ENCODE results near the gene TNF.

The TNF gene

DNA sequence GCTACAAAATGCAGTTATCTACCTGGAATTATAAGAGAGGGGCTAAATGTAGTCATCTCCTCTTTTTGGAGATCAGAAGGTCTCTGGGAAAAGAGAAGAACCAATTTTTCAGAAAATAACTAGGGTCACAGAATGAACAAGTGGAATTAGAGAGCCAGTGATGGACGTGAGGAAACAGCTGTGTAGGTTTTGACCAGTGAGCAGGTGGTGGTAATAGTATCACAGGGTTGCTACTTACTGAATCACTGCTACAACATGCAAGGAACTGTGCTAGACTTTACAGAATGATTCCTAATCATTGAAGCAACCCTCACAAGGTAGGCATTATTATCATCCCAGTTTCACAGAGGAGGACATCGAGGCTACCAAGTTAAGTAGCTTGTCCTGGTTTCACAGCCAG is 30.7 kb upstream of the TNF start:
- DNase-seq = no peak

DNA sequence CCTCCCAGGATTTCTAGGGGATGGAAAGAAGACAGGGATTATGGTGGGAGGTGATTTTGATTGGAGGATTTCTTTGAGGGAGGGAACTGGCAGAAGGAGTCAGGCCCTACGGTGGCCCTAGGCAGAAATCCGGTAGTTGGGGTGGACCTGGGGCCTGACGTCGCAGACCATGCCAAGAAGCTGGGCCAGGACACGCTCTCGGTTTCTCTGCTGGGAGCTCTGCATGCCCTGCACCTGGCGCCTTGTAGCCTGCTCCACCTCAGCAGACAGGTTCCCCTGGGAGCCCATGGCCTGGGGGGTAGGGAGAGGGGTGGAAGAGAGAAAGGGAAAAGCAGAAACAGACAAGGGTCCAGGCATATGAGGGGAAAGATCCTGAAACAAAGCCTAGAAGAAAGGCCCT is 30.1 kb upstream of the TNF start:
- DNase-seq = no peak

DNA sequence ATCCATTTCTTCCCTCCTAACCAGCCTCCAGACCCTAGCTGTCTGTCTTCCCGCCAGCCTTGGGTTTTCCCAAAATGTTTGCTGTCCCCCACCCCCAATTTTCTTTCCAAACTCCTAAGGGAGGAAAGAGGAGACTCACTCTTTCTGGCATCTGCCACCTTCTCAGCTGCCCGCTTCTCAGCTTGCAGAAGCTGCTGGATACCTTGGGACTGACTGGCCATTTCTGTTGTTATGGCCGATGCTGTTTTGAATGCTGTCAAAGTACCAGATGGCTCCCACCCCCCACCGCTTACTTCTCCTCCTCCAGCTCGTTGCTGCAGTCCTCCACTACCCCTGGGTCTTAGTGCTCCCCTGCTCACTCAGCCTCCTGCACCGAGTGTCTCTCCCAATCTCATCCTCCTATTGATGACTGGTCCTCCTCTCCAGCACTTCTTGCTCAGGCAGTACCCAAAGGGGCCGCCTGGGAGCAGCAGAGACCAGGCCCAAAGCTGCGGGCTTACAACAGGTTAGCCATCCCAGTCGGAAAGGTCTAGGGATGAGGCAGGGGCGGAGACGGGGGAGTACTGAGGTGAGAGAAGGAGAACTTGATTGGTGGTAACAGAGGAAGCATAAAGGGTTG is 28.9 kb upstream of the TNF start, which contains the start of gene ATP6V1G2:
Gene ATP6V1G2, minus strand, starts transcription at position 270 of the 619 bp plus-strand sequence. Its CDS starts 49 bp downstream, at position 221.
- peak; percentile 88 to 95 for DNase-seq

DNA sequence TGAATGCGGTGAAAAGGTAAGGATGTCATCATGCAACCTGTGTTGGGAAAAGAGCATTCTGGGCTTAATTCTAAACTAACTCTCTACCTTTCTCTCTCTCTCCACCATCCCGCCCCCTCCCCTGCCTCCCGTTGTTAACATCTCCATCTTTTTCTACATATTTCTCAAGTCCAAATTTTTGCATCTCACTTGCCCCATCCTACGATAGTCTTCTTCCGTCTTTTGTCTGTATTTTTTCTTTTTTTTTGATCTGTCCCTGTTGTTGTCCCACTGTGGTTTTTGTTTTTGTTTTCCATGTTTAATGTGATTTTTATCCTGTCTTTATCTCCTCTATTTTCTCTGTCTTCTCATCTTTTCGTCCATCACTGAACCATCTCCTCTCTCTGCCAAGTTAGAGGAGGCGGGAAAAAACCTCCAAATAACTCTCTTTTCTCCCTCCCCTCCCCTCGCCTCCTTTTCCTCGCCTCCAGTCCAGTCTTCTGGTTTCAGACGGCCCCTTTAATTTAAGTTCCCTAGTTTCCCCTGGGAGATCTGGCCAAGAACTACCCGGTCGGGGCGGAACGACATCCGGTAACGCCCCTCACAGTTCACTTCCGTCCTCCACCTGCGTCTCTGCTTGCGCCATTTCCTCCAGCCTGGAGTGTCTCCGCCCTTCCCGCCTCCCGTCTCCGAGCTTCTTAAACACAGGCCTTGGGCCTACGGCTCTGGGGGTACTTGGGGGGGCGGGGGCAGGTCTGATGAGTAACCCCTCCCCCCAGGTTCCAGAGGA is 28.2 kb upstream of the TNF start, which contains the start of gene NFKBIL1:
Gene NFKBIL1, plus strand, starts transcription at position 651 of the 769 bp plus-strand sequence. Its CDS starts 87 bp downstream, at position 738.
- peak; percentile 95 to 99 for DNase-seq

DNA sequence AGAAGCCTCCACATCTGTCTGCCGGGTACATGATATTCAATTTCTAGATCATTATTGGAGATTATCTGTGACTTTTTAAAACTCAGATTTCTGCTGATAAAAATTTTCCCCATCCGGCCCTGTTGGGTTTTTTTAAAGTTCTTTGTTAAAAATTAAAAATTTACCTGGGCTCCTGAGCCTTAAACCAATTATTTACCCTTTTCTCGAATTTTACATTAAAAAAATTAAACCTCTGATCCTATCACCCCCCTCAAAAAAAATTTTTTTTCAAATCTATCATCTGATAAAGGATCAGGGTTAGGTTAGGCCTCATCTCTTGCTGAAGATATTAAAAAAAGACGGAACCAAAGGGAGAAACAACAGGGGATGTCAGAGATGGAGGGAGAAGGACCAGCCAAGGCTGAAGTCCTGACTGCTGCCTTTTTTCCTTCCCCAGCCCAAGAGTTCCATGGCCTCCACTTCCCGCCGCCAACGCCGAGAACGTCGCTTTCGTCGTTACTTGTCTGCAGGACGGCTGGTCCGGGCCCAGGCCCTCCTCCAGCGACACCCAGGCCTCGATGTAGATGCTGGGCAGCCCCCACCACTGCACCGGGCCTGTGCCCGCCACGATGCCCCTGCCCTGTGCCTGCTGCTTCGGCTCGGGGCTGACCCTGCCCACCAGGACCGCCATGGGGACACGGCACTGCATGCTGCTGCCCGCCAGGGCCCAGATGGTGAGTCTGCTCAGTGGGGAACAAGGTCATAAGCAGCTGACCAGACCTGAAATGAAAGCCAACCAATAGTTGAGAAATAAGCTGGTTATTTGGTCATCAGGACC is 27.4 kb upstream of the TNF start:
- DNase-seq = no peak

DNA sequence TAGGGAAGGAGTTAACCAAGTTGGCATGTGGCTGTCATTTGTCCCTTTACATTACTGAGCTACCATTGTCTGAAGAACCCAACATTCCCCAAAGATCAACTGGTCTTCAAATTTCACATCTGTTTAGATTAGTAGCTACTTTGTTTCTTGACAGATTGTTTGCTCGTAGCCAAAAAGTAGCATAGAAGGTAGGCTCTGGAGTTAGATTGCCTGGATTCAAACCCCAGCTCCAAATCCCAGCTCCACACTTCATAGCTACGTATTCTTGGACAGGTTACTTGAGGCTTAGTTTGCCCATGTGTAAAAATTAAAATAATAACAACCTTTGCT is 26.9 kb upstream of the TNF start:
- no peak for DNase-seq

DNA sequence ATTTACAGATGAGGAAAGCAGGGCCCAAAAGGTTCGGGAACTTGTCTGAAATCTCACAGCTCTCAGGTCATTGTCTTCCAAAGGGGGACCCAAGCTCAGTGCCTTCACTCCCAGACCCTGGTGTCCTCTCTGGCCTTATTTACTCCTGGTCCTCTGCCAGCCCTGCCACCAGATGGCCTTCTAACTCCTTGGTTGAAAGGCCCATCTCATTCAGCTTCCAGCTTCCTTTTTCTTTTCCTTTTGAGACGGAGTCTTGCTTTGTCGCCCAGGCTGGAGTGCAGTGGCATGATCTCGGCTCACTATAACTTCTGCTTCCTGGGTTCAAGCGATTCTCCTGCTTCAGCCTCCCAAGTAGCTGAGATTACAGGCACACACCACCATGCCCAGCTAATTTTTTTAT is 24.0 kb upstream of the TNF start:
- peak in 1 of 2 donors; percentile 29 for DNase-seq

DNA sequence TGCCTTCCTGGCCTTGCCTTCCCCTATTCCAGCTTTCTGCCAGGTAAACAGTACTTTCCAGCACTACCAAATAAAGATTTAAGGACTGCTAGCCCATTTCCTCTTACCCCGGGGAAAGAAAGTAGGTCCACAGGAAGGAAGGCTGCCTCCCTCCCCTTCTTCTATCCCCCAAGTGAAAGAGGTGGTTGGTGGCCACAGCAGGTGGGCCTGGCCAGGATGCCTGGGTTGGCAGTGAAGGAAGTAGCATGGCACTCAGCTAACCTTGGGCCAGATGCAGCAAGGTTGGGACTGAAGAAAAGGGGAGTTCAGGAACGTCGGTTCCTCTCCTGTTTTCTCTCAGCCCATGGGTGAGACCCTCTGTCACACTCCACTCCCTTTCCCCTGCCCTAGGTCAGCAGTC is 19.1 kb upstream of the TNF start:
- DNase-seq = no peak

DNA sequence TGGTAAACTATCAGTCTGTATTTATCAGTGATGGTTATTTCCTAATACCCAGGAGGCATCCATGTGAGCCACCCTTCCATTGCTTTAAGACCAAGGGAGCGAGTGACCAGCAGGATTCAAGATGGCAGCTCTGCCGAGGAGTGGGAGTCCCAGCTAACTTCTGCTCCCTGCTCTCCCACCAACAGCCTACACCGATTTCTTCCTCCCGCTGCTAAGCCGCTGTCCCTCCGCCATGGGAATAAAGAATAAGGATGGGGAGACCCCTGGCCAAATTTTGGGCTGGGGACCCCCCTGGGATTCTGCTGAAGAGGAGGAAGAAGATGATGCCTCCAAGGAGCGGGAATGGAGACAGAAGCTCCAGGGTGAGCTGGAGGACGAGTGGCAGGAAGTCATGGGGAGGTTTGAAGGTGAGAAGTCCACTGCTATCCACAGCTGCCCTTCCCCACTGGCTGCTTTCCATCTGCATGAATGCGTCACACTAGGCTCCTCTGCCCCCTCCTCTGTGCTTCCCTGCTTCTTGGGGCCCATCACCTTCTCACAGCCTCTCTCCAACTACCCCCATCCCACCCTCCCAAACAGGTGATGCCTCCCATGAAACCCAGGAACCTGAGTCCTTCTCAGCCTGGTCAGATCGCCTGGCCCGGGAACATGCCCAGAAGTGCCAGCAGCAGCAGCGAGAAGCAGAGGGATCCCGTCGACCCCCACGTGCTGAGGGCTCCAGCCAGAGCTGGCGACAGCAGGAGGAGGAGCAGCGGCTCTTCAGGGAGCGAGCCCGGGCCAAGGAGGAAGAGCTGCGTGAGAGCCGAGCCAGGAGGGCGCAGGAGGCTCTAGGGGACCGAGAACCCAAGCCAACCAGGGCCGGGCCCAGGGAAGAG is 17.7 kb upstream of the TNF start:
- DNase-seq = no peak

DNA sequence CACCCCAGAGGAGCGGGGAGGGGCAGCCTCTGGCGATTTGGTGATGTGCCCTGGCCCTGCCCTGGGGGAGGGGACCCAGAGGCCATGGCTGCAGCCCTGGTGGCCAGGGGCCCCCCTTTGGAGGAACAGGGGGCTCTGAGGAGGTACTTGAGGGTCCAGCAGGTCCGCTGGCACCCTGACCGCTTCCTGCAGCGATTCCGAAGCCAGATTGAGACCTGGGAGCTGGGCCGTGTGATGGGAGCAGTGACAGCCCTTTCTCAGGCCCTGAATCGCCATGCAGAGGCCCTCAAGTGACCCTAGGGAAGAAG is 17.1 kb upstream of the TNF start:
- no peak for DNase-seq

DNA sequence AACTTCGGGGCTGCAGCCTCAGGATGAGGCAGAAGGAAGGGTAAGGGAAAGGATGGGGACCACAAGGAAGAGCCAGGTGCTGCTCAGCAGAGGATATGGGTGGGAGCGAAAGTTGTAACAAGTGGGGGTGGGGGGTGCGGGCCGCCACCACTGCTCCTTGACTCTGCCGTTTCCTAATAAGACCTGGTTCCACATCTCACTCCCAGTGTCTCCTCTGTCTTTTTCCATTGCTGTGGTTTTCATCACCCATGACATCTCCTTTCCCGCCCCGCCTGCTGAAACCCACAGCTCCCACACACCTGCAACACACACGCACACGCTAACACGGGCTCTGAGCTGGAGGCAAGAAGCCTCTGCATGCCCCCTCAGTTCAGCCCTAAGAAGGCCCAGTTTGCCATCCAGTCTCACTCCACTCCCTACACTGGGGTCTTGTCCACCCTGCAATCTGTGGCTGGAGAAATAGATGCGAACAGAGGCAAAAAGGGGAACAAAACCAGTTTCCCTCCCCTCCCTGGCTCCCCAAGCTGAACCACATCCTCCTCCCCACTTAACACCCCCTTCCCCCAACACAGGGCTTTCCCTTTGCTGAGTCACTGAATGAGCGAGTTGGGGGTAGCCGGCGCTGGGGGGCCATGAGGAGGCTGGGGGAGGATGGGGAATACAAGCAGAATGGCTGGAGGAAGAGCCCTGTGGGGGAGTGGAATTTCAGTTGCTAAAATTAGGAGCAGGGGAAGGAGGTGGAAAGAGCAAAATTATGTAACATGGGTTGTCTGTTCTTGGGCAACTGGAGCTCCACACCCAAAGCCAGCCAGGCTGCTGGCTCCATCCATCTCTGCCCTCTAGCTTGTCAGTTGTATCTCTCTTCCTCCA is 16.5 kb upstream of the TNF start:
- DNase-seq = peak in 1 of 2 donors; percentile 68

DNA sequence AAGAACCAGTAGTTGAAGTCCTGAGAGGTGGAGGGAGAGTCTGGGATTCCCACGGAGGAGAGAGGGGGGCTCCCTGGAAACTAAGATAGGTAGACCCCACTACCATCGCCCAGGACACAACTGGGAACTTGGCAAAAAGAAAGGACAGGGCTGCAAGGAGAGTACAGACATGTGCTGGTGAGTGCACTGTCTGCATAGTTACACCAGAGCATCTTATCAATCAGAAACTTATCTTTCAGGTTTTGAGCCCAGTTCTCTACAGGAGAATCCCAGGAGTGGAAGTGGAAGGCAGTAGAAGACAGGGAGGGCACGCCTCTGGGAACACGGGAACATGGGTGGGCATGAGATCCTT is 15.8 kb upstream of the TNF start:
- DNase-seq = no peak

DNA sequence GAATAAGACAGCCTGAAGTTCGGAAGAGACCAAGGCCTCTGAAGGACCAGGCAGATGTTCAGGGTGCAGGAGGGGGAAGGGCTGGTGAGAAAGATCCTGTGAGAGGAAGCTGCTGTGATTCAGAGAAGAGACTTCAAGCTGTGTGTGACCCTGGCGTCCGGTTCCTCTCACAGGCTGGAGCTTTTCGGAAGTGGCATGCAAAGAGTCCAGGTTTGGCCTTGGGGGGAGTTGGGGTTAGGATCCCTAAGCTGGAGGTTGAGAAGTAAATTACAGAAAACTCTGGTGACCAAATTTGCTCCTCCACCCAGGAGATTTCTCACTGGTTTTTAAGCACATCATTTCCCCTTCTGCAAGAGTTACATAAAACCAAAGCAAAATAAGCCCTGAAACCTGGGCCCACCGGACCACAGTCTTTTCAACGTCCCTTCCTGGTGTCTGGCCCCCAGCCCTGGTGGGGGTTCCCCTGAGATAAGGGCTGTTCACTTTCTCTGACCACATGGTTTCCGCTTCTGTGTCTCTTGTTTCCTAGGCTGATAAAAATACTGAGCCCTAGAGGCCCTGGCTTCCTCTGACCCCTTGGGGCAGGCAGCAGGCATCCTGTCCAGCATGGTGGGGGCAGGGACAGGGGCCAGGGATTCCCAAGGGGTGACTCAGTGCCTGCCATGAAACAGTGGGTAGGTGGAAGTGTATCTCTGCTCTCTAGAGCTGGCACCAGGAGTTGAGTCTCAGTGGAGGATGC is 15.2 kb upstream of the TNF start:
- peak; percentile 15 to 31 for DNase-seq

DNA sequence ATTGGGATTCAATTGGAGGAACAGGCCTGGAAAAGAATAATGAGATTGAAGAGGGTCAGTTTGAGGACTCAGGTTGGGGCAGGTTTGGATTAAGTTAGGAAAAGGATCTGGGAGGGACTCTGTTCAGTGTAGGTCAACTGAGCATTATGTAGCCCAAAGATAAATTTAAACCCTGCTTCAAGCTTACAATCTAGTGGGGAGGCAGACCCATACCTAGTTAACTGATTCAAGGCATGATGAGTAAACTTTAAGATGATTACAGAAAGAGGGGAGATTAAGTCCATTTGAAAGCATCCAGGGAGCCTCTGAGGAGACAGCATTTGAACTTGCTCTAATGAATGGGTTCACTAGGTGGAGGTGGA is 14.7 kb upstream of the TNF start:
- DNase-seq = no peak

DNA sequence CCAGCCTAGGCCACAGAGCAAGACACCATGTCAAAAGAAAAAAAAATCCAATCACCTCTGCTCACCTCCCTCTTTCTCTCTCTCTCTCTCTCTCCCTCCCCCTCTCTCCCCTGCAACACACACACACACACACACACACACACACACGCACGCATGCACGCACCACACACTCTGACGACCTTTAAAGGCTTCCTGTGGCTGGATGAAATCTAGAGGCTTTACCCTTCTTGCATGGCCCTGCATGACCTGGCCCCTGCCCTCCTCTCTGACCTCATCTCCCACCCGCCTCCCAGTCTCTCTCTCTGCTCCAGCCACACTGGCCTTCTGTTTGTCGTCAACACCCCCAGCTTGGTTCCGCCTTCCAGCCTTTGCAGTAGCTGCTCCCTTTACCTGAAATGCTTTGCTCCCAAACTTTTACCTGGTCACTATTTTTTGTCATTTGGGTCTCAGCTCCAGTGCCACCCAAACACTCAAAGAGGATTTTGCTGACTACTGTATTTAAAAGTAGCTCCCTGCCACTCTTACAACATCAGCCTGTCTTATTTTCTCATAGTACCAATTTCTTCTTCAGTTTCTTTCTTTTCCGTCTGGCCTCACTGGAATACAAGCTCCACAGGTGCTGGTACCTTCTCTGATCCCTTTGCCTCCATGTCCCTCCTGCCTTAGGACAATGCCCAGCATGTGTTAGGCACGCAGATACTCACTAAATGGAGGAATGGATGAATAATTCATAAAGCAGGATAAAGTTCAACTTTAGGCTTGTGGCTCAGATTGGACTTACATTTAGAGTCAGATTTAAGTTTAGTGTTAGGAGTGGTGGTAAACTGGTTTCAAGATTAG is 7.6 kb upstream of the TNF start:
- DNase-seq = no peak

DNA sequence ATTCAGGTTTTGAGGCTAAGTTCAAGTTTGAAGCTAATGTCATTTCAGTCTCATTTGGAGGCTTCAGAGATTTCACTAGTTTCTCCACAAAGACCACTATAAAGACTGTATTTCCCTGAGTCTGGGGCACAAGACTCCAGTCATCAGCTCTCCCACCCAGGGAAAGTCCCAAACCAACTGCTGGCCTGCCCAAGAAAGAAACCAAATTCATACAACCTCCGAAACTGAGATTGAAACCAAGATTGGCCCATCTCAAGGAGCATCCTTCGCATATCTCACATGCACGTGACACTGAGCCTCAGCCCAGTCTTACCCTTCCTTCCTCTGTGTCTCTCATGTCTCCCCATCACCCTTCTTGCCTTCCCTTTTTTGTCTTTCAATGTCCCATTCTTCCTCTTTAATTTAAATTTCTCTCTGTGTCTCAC is 6.8 kb upstream of the TNF start:
- no peak for DNase-seq

DNA sequence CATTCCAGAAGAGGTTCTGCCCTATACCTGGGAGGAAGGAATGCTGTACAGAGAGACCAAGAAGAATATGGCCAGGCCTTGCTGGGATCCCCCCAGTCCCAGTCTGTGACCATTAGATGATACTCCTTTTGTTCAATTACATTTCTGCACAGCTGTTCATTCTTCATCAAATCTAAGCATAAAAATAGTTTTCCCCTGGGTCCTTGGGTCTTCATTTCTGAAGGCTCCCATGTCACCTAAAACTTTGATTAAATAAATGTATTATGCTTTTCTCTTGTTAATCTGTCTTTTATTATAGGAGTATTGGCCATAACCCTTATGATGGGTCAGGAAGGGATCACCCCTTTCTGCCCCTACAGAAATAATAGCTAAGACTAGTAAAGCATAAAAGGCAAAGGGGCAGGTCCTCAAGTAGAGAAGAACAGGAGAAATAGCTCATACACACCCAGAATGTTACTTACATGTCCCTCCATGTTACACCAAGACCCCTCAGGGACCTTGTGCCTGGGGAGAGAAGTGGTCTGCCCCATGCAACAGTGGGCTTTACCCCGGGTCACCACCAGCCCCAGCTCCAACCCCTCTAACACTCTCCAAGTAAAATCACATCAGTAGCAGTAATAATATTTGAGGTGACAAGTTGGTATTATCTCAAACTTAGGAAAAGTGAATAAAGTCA is 5.4 kb upstream of the TNF start:
- no peak for DNase-seq

DNA sequence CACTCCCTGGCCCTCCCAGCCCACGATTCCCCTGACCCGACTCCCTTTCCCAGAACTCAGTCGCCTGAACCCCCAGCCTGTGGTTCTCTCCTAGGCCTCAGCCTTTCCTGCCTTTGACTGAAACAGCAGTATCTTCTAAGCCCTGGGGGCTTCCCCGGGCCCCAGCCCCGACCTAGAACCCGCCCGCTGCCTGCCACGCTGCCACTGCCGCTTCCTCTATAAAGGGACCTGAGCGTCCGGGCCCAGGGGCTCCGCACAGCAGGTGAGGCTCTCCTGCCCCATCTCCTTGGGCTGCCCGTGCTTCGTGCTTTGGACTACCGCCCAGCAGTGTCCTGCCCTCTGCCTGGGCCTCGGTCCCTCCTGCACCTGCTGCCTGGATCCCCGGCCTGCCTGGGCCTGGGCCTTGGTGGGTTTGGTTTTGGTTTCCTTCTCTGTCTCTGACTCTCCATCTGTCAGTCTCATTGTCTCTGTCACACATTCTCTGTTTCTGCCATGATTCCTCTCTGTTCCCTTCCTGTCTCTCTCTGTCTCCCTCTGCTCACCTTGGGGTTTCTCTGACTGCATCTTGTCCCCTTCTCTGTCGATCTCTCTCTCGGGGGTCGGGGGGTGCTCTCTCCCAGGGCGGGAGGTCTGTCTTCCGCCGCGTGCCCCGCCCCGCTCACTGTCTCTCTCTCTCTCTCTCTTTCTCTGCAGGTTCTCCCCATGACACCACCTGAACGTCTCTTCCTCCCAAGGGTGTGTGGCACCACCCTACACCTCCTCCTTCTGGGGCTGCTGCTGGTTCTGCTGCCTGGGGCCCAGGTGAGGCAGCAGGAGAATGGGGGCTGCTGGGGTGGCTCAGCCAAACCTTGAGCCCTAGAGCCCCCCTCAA is 3.1 kb upstream of the TNF start, which contains the start of gene LTA:
Gene LTA, plus strand, starts transcription at position 249 of the 871 bp plus-strand sequence. Its CDS starts 454 bp downstream, at position 703.
- no peak for DNase-seq

All from hippocampal formation (tissue), 2 donors.